GM12878 (cell line): Measurements from ENCODE around the gene ARMC10. TPM values are rescaled to one million over a fixed set of nuclear protein-coding genes. Genes with fewer than 3 reads are reported as not detected.
A peak's percentile ranks its signal among the peaks of the same experiment; 100 is the strongest.

Experiments
- ATAC-seq: fragments of 200-7000 bp; cut with Tn5 transposase; 3 replicates; pipeline ENCODE4 v1.9.1; 2020; ENCODE audit warnings: mild to moderate bottlenecking, moderate library complexity
- BruUV-seq: library from RNA; stranded (reverse); fragments of 400-500 nt; replicated peaks from 2 replicates; lab custom pipeline; 2021; lab: Mats Ljungman, UMichigan
- CTCF ChIA-PET: fragments of 300-600 bp; sonication (Branson Sonifier 250); formaldehyde crosslinking; extraction: SDS; loops from one replicate; lab custom pipeline; 2021; ENCODE audit warnings: inconsistent platforms; lab: Yijun Ruan, JAX
- POLR2A ChIA-PET: fragments of 350-600 bp; formaldehyde crosslinking; extraction: SDS; loops from one replicate; lab custom pipeline; 2021; ENCODE audit warnings: inconsistent platforms; lab: Charles Lee
- RAD21 ChIA-PET: fragments of 300-600 bp; sonication (Branson Sonifier 250); formaldehyde crosslinking; loops from one replicate; lab custom pipeline; 2023; ENCODE audit warnings: antibody characterized with exemption; ENCODE audit not compliant: unreplicated experiment; lab: Charles Lee
- SMC1A ChIA-PET: fragments of 300-600 bp; sonication (Branson Sonifier 250); formaldehyde crosslinking; loops from one replicate; lab custom pipeline; 2023; ENCODE audit not compliant: unreplicated experiment, uncharacterized antibody; lab: Charles Lee
- DNase-seq: peaks from one replicate; pipeline ENCODE4 v3.0.0-alpha.2; 2011; ENCODE audit warnings: low read depth, low spot score
- FAIRE-seq: peaks from 3 replicates; lab custom pipeline; 2011; peaks lifted over from hg19 to GRCh38; lab: Jason Lieb, UNC
- H2AFZ ChIP-seq: 2 replicates; pipeline ENCODE4 v1.6.0; 2011; ENCODE audit warnings: low read depth, low read length, control low read depth; ENCODE audit not compliant: control insufficient read depth
- H3K27ac ChIP-seq: 2 replicates; pipeline ENCODE4 v1.5.1; 2011; ENCODE audit warnings: control low read depth; ENCODE audit not compliant: control insufficient read depth, insufficient read depth
- H3K27me3 ChIP-seq, 2 experiments: replicated peaks in 1 of 2; 2 replicates each; pipeline versions ENCODE4 v1.6.0 to v1.6.1; 2011; ENCODE audit warnings: low read length in 1 of 2; ENCODE audit not compliant: control insufficient read depth in 2 of 2, insufficient read depth in 2 of 2
- H3K36me3 ChIP-seq, 2 experiments: 2 replicates each; pipeline ENCODE4 v1.5.1; 2011; ENCODE audit warnings: low read length in 1 of 2; ENCODE audit not compliant: control insufficient read depth in 2 of 2, insufficient read depth in 2 of 2
- H3K4me1 ChIP-seq: 2 replicates; pipeline ENCODE4 v1.6.1; 2011; ENCODE audit warnings: mild to moderate bottlenecking, low read length, moderate library complexity, mixed read lengths; ENCODE audit not compliant: control insufficient read depth, insufficient read depth
- H3K4me2 ChIP-seq: 2 replicates; pipeline ENCODE4 v1.6.0; 2011; ENCODE audit warnings: control low read depth; ENCODE audit not compliant: control insufficient read depth, insufficient read depth
- H3K4me3 ChIP-seq: fragments of 200-600 bp; sonication (generic); 2 replicates; pipeline ENCODE4 v1.5.1; 2016
- H3K79me2 ChIP-seq: 2 replicates; pipeline ENCODE4 v1.6.0; 2011; ENCODE audit warnings: low read length; ENCODE audit not compliant: control insufficient read depth, insufficient read depth
- H3K9ac ChIP-seq: 2 replicates; pipeline ENCODE4 v1.8.0; 2011; ENCODE audit warnings: low read length, control low read depth, mixed read lengths; ENCODE audit not compliant: control insufficient read depth, insufficient read depth
- H3K9me3 ChIP-seq: replicated peaks from 3 replicates; pipeline ENCODE4 v1.5.1; 2011; ENCODE audit warnings: mild to moderate bottlenecking, low read length; ENCODE audit not compliant: control insufficient read depth, insufficient read depth
- H4K20me1 ChIP-seq: 2 replicates; pipeline ENCODE4 v1.6.0; 2011; ENCODE audit not compliant: control insufficient read depth, insufficient read depth
- BHLHE40 ChIP-seq, 2 experiments: fragments of 450-650 bp in 1 of 2; IDR thresholded peaks; 2 replicates each; pipeline ENCODE4 v1.6.1; 2011 to 2017; ENCODE audit warnings: low read depth in 2 of 2, borderline replicate concordance in 1 of 2, improper control_type of control experiment in 1 of 2, low read length in 1 of 2, mild to moderate bottlenecking in 1 of 2
- CBX5 ChIP-seq: sonication (generic); IDR thresholded peaks from 2 replicates; pipeline ENCODE4 v1.6.1; 2016; ENCODE audit warnings: low read depth, moderate library complexity, mild to moderate bottlenecking, inconsistent platforms
- MTA2 ChIP-seq: fragments of 450-650 bp; IDR thresholded peaks from 2 replicates; pipeline ENCODE4 v1.6.1; 2016; ENCODE audit warnings: low read depth, mild to moderate bottlenecking, moderate library complexity
- WGBS: methylation state at CpG from one replicate; pipeline ENCODE4 v1.1.6; 2016; ENCODE audit warnings: low lambda C conversion rate; ENCODE audit not compliant: insufficient replicate concordance, insufficient coverage; ENCODE audit errors: missing lambda C conversion rate; 5-methylcytosine and 5-hydroxymethylcytosine counted together
- in situ Hi-C: fragments of 300-500 bp; cut with MboI; formaldehyde crosslinking; loops from 9 replicates; pipeline ENCODE4 v1.14.3; 2018; ENCODE audit warnings: mixed read lengths
- intact Hi-C: fragments of 100-400 bp; cut with micrococcal nuclease; formaldehyde crosslinking; loops from one replicate; pipeline ENCODE4 v1.14.2; 2022; ENCODE audit not compliant: unreplicated experiment
- polyA plus RNA-seq, 11 experiments: library from polyadenylated mRNA; depleted of rRNA in 4 of 11; unstranded in 6 of 11; stranded (reverse) in 5 of 11; fragments of >200 nt; fragmentation: Nextera tagmentation in 4 of 11; fragmentation: Illumina TruSeq in 1 of 11; extraction: Ambion mirVana in 4 of 11; extraction: Trizol in 1 of 11; gene quantifications; 1 replicate in 1 of 11; 2 replicates in 10 of 11; pipeline versions ENCODE4 v1.2.1 to v1.2.3, GENCODE V29; 2011 to 2016; ENCODE audit warnings: inconsistent platforms in 2 of 11, missing spikeins in 2 of 11, low read depth in 1 of 11
- total RNA-seq, 4 experiments: library from RNA; depleted of rRNA in 3 of 4; stranded (reverse); fragments of >200 nt in 3 of 4; fragmentation: Illumina TruSeq in 1 of 4; extraction: Trizol in 1 of 4; gene quantifications; 2 replicates each; pipeline versions ENCODE4 v1.2.1 to v1.2.3, GENCODE V29; 2013 to 2021

ARMC10 gene
- total and polyA plus RNA-seq, 10 of the 15 experiments (the other 5 are each of a cell fraction or from before 2014, with no cell fraction given) = 7.0 to 38.2 (median 24.1) TPM

DNA sequence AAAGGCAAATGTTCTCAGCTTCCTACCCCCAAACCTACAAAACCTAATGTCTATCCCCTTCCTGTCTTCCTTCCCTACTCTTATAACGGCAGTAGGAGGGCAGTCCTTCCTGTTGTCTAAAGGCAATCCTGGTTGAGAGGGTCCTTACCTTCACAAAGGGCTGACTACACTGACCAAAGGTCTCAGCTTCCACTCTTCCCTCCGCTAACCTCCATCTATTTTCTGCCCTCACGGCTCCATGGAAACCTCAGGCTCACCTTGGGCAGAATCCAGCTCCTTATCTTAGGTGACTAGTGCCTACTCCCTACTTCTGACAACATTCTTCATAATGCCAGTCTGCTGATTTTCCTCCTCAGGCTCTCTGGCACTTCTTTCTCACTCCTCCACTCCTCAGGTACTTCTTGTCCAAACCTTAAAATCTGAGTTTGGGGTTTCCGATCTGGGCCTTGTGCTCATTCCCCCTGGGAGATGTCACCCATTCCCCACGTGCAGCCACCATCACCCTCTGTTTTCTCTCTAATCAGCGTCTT, 886 bp upstream of the ARMC10 start:
- Histone ChIP-seq H2AFZ (peak overlapping the region; percentile 90), H3K9me3 (no peaks in the 10 kb centered on the region; the same call in 1 of the 3 replicates), H3K4me2 (peak overlapping the region; percentile 44), H3K4me1 (peaks cover 2% of the 10 kb centered on the region), H3K4me3 (peak overlapping the region; percentile 90), H3K27ac (no peak overlapping the region), H3K36me3 (no peaks in the 10 kb centered on the region), H3K79me2 (peaks cover 25% of the 10 kb centered on the region), H3K27me3 (no peaks in the 10 kb centered on the region), H3K9ac (peak overlapping the region; percentile 91; the same call in 1 of the 2 replicates), H4K20me1 (no peaks in the 10 kb centered on the region)
- in situ Hi-C loops (no loop called here), intact Hi-C loops (loop anchor here (2.0 kb wide), 1 partner anchor 75 kb away; the partner anchor contains the start of gene NAPEPLD)
- FAIRE-seq (peak; percentile 7), ATAC-seq (no peak), DNase-seq (no peak)
- ChIA-PET POLR2A (interaction anchor here (1.2 to 2.5 kb wide), 3 partner anchors 73 to 82 kb away, joined by 5 to 17 read pairs (median 11); partner anchors contain the start of gene NAPEPLD), RAD21 (interaction anchor here (0.6 to 1.7 kb wide), 3 partner anchors 8 to 670 kb away, joined by 3 to 9 read pairs (median 3); no protein-coding TSS in a partner anchor), SMC1A (interaction anchor here (1.5 kb wide), 1 partner anchor 12 kb away, joined by 8 read pairs; no protein-coding TSS in a partner anchor), CTCF (interaction anchor here (0.7 to 4.3 kb wide), 3 partner anchors 12 to 279 kb away, joined by 3 to 28 read pairs (median 18); no protein-coding TSS in a partner anchor)
- 29% methylated on average over 6 of the region's 6 CpGs for WGBS
- peak in 1 of 2 experiments; percentile 44; a peak in 1 of 4 replicates for TF ChIP-seq BHLHE40 (IDR thresholded peaks at IDR 0.05; ENCODE audit: borderline replicate concordance in 1 of 2, low read depth in 2 of 2, low read length in 1 of 2)
- TF ChIP-seq CBX5 = no peak
- peak; percentile 20; the same call in 1 of the 2 replicates for TF ChIP-seq MTA2
- TSS peak; percentile 77 for BruUV-seq
